Activated CD8-positive, alpha-beta T cell treated with anti-CD3 and anti-CD28 coated beads for 36 hours (primary cell): ENCODE measurements around the gene ISLR. TPM values are rescaled to one million over a fixed set of nuclear protein-coding genes. Genes with fewer than 3 reads are reported as not detected.

Source experiments
- ATAC-seq: fragments of 200-7000 bp; cut with Tn5 transposase; one replicate; pipeline ENCODE4 v1.10.0; 2021; ENCODE audit warnings: mild to moderate bottlenecking, moderate library complexity
- CTCF ChIA-PET: fragments of 350-600 bp; sonication (Branson Sonifier 250); formaldehyde crosslinking; loops from one replicate; lab custom pipeline; 2021; ENCODE audit warnings: antibody characterized with exemption; lab: Charles Lee
- POLR2A ChIA-PET: fragments of 350-600 bp; sonication (Branson Sonifier 250); formaldehyde crosslinking; loops from one replicate; lab custom pipeline; 2021; ENCODE audit warnings: antibody characterized with exemption; lab: Charles Lee
- DNase-seq: peaks from one replicate; pipeline ENCODE4 v3.0.0-alpha.2; 2020
- H3K27ac Mint-ChIP-seq: one replicate; pipeline ENCODE4 v1.8.0; 2021; ENCODE audit warnings: mild to moderate bottlenecking, mixed read lengths
- H3K27me3 Mint-ChIP-seq: one replicate; pipeline ENCODE4 v1.8.0; 2021; ENCODE audit warnings: mixed read lengths
- H3K36me3 Mint-ChIP-seq: one replicate; pipeline ENCODE4 v1.8.0; 2021; ENCODE audit warnings: low read depth, mixed read lengths
- H3K4me1 Mint-ChIP-seq: one replicate; pipeline ENCODE4 v1.8.0; 2021; ENCODE audit warnings: low read depth, mixed read lengths
- H3K4me3 Mint-ChIP-seq: one replicate; pipeline ENCODE4 v1.8.0; 2021; ENCODE audit warnings: mild to moderate bottlenecking, moderate library complexity, mixed read lengths
- H3K9me3 Mint-ChIP-seq: one replicate; pipeline ENCODE4 v1.8.0; 2021; ENCODE audit warnings: mixed read lengths
- intact Hi-C: fragments of 100-400 bp; cut with micrococcal nuclease; formaldehyde crosslinking; loops from one replicate; pipeline ENCODE4 v1.10.0; 2022
- total RNA-seq, 2 experiments: library from RNA; stranded (reverse); gene quantifications; one replicate each; pipeline ENCODE4 v1.2.3, GENCODE V29; 2021
- TF ChIP-seq, protein P1 (sequence below): fragments of 200-600 bp; IDR thresholded peaks from one replicate; pipeline ENCODE4 v1.8.0; 2022; ENCODE audit warnings: antibody characterized with exemption, mild to moderate bottlenecking

ISLR gene
- total RNA-seq, 2 experiments from 2014 or later: not detected

- TF ChIP-seq, protein P1, sequence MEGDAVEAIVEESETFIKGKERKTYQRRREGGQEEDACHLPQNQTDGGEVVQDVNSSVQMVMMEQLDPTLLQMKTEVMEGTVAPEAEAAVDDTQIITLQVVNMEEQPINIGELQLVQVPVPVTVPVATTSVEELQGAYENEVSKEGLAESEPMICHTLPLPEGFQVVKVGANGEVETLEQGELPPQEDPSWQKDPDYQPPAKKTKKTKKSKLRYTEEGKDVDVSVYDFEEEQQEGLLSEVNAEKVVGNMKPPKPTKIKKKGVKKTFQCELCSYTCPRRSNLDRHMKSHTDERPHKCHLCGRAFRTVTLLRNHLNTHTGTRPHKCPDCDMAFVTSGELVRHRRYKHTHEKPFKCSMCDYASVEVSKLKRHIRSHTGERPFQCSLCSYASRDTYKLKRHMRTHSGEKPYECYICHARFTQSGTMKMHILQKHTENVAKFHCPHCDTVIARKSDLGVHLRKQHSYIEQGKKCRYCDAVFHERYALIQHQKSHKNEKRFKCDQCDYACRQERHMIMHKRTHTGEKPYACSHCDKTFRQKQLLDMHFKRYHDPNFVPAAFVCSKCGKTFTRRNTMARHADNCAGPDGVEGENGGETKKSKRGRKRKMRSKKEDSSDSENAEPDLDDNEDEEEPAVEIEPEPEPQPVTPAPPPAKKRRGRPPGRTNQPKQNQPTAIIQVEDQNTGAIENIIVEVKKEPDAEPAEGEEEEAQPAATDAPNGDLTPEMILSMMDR: no peak
- Mint-ChIP-seq H3K27ac (no peak overlapping the region), H3K27me3 (no peaks in the 10 kb centered on the region), H3K4me3 (no peak overlapping the region), H3K36me3 (no peaks in the 10 kb centered on the region), H3K9me3 (no peaks in the 10 kb centered on the region), H3K4me1 (peaks cover 4% of the 10 kb centered on the region)
- intact Hi-C loops: no loop called here
- POLR2A ChIA-PET: no interaction called here
- ATAC-seq (no peak), DNase-seq (no peak)
- CTCF ChIA-PET: no interaction called here
Observed at GRCh38 chr15:74197176-74197965, 23.9 kb downstream of the ISLR start.

- Mint-ChIP-seq H3K36me3 (no peaks in the 10 kb centered on the region), H3K4me3 (no peak overlapping the region), H3K9me3 (no peaks in the 10 kb centered on the region), H3K27ac (no peak overlapping the region), H3K27me3 (no peaks in the 10 kb centered on the region), H3K4me1 (peaks cover 4% of the 10 kb centered on the region)
- ATAC-seq (no peak), DNase-seq (no peak)
- intact Hi-C loops: no loop called here
- CTCF ChIA-PET: no interaction called here
- POLR2A ChIA-PET: no interaction called here
- TF ChIP-seq, protein P1: no peak
Observed at GRCh38 chr15:74199297-74199652, 25.8 kb downstream of the ISLR start.

- ATAC-seq (no peak), DNase-seq (no peak)
- POLR2A ChIA-PET: interaction anchor here (0.7 kb wide), 1 partner anchor 89 kb away, joined by 3 read pairs; no protein-coding TSS in a partner anchor
- Mint-ChIP-seq H3K4me3 (no peak overlapping the region), H3K27me3 (no peaks in the 10 kb centered on the region), H3K27ac (no peak overlapping the region), H3K4me1 (peaks cover 4% of the 10 kb centered on the region), H3K36me3 (no peaks in the 10 kb centered on the region), H3K9me3 (no peaks in the 10 kb centered on the region)
- TF ChIP-seq, protein P1: no peak
- CTCF ChIA-PET: no interaction called here
- intact Hi-C loops: no loop called here
Observed at GRCh38 chr15:74200412-74200815, 26.9 kb downstream of the ISLR start.

GRCh38 chr15:74200871-74201419 lies 27.4 kb downstream of the ISLR start:
- Mint-ChIP-seq H3K27ac (no peak overlapping the region), H3K4me1 (peaks cover 4% of the 10 kb centered on the region), H3K27me3 (no peaks in the 10 kb centered on the region), H3K36me3 (no peaks in the 10 kb centered on the region), H3K4me3 (no peak overlapping the region), H3K9me3 (no peaks in the 10 kb centered on the region)
- ATAC-seq: no peak
- TF ChIP-seq, protein P1: no peak
- DNase-seq: no peak
- POLR2A ChIA-PET: interaction anchor here (0.7 kb wide), 1 partner anchor 89 kb away, joined by 3 read pairs; no protein-coding TSS in a partner anchor
- CTCF ChIA-PET: no interaction called here
- intact Hi-C loops: no loop called here
